ENCODE data around the gene PDE6D.

Gene PDE6D

GRCh38 chr2:231780909-231781797, at the start of gene PDE6D:
Gene PDE6D, minus strand, starts transcription at chr2:231781282. Its CDS starts 168 bp downstream, at chr2:231781114.
- Histone ChIP-seq H3K4me2 (peak within 1 kb of the TSS; percentile 82), H3K79me2 (ENCODE audit: insufficient read depth, low read depth) (no peaks in the 10 kb centered on the region; the same call in 1 of the 2 replicates), H4K20me1 (ENCODE audit: insufficient read depth) (no peaks in the 10 kb centered on the region), H3K27ac (peak within 1 kb of the TSS; percentile 16; the same call in 1 of the 2 replicates), H3K27me3 (ENCODE audit: insufficient read depth, low read depth) (no peaks in the 10 kb centered on the region), H2AFZ (ENCODE audit: low read depth) (peak within 1 kb of the TSS; percentile 62), H3K4me1 (ENCODE audit: low read depth, poor library complexity, severe bottlenecking) (peaks cover 25% of the 10 kb centered on the region), H3K4me3 (IDR thresholded peaks at IDR 0.05; ENCODE audit: insufficient read depth, low read depth, low read length) (peak within 1 kb of the TSS; percentile 34), H3K9ac (peak within 1 kb of the TSS; percentile 40; the same call in 1 of the 2 replicates), H3K36me3 (ENCODE audit: insufficient read depth) (no peaks in the 10 kb centered on the region)
- no peak for TF ChIP-seq CTCF (conservative IDR thresholded peaks at IDR 0.05; ENCODE audit: low read depth, low read length)

GRCh38 chr2:231821908-231822307, 40.8 kb upstream of the PDE6D start:
- H2AFZ ChIP-seq (ENCODE audit: low read depth), result no peak overlapping the region
- no peaks in the 10 kb centered on the region for H4K20me1 ChIP-seq (ENCODE audit: insufficient read depth)
- H3K79me2 ChIP-seq (ENCODE audit: insufficient read depth, low read depth), result no peaks in the 10 kb centered on the region
- no peak overlapping the region for H3K4me3 ChIP-seq (IDR thresholded peaks at IDR 0.05; ENCODE audit: insufficient read depth, low read depth, low read length)
- H3K4me2 ChIP-seq, result no peak overlapping the region
- no peak overlapping the region for H3K9ac ChIP-seq
- H3K4me1 ChIP-seq (ENCODE audit: low read depth, poor library complexity, severe bottlenecking), result no peaks in the 10 kb centered on the region
- no peak for TF ChIP-seq CTCF (conservative IDR thresholded peaks at IDR 0.05; ENCODE audit: low read depth, low read length)
- H3K36me3 ChIP-seq (ENCODE audit: insufficient read depth), result no peaks in the 10 kb centered on the region
- no peak overlapping the region for H3K27ac ChIP-seq
- peaks cover 7% of the 10 kb centered on the region; the same call in 1 of the 2 replicates for H3K27me3 ChIP-seq (ENCODE audit: insufficient read depth, low read depth)

- Histone ChIP-seq H3K27ac (no peak overlapping the region), H3K4me1 (ENCODE audit: low read depth, poor library complexity, severe bottlenecking) (no peaks in the 10 kb centered on the region), H3K4me3 (IDR thresholded peaks at IDR 0.05; ENCODE audit: insufficient read depth, low read depth, low read length) (no peak overlapping the region), H2AFZ (ENCODE audit: low read depth) (no peak overlapping the region), H3K4me2 (no peak overlapping the region), H3K9ac (no peak overlapping the region), H3K79me2 (ENCODE audit: insufficient read depth, low read depth) (no peaks in the 10 kb centered on the region), H3K27me3 (ENCODE audit: insufficient read depth, low read depth) (peaks cover 7% of the 10 kb centered on the region; the same call in 1 of the 2 replicates), H3K36me3 (ENCODE audit: insufficient read depth) (no peaks in the 10 kb centered on the region), H4K20me1 (ENCODE audit: insufficient read depth) (no peaks in the 10 kb centered on the region)
- no peak for TF ChIP-seq CTCF (conservative IDR thresholded peaks at IDR 0.05; ENCODE audit: low read depth, low read length)
These were observed 39.8 kb upstream of the PDE6D start for GRCh38 chr2:231820786-231821303.

- H3K9ac ChIP-seq, result no peak overlapping the region
- no peak overlapping the region for H3K4me2 ChIP-seq
- no peak overlapping the region for H2AFZ ChIP-seq (ENCODE audit: low read depth)
- no peak for TF ChIP-seq CTCF (conservative IDR thresholded peaks at IDR 0.05; ENCODE audit: low read depth, low read length)
- no peaks in the 10 kb centered on the region for H4K20me1 ChIP-seq (ENCODE audit: insufficient read depth)
- no peaks in the 10 kb centered on the region for H3K79me2 ChIP-seq (ENCODE audit: insufficient read depth, low read depth)
- no peak overlapping the region for H3K4me3 ChIP-seq (IDR thresholded peaks at IDR 0.05; ENCODE audit: insufficient read depth, low read depth, low read length)
- H3K36me3 ChIP-seq (ENCODE audit: insufficient read depth), result no peaks in the 10 kb centered on the region
- H3K27ac ChIP-seq, result no peak overlapping the region
- H3K4me1 ChIP-seq (ENCODE audit: low read depth, poor library complexity, severe bottlenecking), result no peaks in the 10 kb centered on the region
- H3K27me3 ChIP-seq (ENCODE audit: insufficient read depth, low read depth), result peaks cover 7% of the 10 kb centered on the region; the same call in 1 of the 2 replicates
These were observed 38.5 kb upstream of the PDE6D start for GRCh38 chr2:231819447-231820042.
